ENCODE measurements around the gene MGLL.
A peak's percentile ranks its signal among the peaks of the same experiment; 100 is the strongest.

The MGLL gene

GRCh38 chr3:127640042-127640355 lies 182.3 kb downstream of the MGLL start:
- peaks cover 3% of the 10 kb centered on the region for H3K27me3 Mint-ChIP-seq (ENCODE audit: low read depth)
- no peak for TF ChIP-seq CTCF (IDR thresholded peaks at IDR 0.05; ENCODE audit: unreplicated experiment in 3 of 3)
- peaks cover 16% of the 10 kb centered on the region for H3K36me3 Mint-ChIP-seq (ENCODE audit: low read depth)
- peaks cover 5% of the 10 kb centered on the region for H3K4me1 Mint-ChIP-seq
- H3K4me3 Mint-ChIP-seq = no peak overlapping the region
- no peaks in the 10 kb centered on the region for H3K9me3 Mint-ChIP-seq
- H3K27ac Mint-ChIP-seq = peak overlapping the region in 1 of 3 experiments; percentile 42

- Mint-ChIP-seq H3K4me3 (no peak overlapping the region), H3K36me3 (ENCODE audit: low read depth) (peaks cover 10% of the 10 kb centered on the region), H3K27ac (peak overlapping the region in 1 of 3 experiments; percentile 42), H3K27me3 (ENCODE audit: low read depth) (peaks cover 3% of the 10 kb centered on the region), H3K4me1 (peaks cover 5% of the 10 kb centered on the region), H3K9me3 (no peaks in the 10 kb centered on the region)
- TF ChIP-seq CTCF (IDR thresholded peaks at IDR 0.05; ENCODE audit: unreplicated experiment in 3 of 3) = no peak
These were observed 182.9 kb downstream of the MGLL start for GRCh38 chr3:127639173-127640041.
